AG04450 (cell line): ENCODE measurements around the gene BAX. TPM values are rescaled to one million over a fixed set of nuclear protein-coding genes. Genes with fewer than 3 reads are reported as not detected.

Source experiments
- CTCF ChIA-PET: fragments of 300-600, 350-600 bp; formaldehyde crosslinking; extraction: SDS; loops from one replicate; lab custom pipeline; 2022; ENCODE audit warnings: antibody characterized with exemption, inconsistent platforms; lab: Charles Lee
- POLR2A ChIA-PET: fragments of 350-600 bp; formaldehyde crosslinking; extraction: SDS; loops from one replicate; lab custom pipeline; 2021; ENCODE audit warnings: antibody characterized with exemption, inconsistent platforms; lab: Yijun Ruan, JAX
- DNase-seq: peaks from one replicate; pipeline ENCODE4 v3.0.0-alpha.2; 2011; ENCODE audit warnings: low read depth, low spot score
- H3K27ac ChIP-seq: one replicate; pipeline ENCODE4 v1.5.1; 2012; ENCODE audit warnings: low read depth, low read length, control low read depth
- H3K27me3 ChIP-seq: one replicate; pipeline ENCODE4 v1.6.0; 2012; ENCODE audit warnings: low read length; ENCODE audit not compliant: control insufficient read depth, insufficient read depth
- H3K4me3 ChIP-seq: 2 replicates; pipeline ENCODE4 v1.5.1; 2011; ENCODE audit warnings: mild to moderate bottlenecking, low read depth, low read length, control low read depth
- H3K9me3 ChIP-seq: 2 replicates; pipeline ENCODE4 v1.5.1; 2012; ENCODE audit warnings: low read length; ENCODE audit not compliant: control insufficient read depth, insufficient read depth
- CTCF ChIP-seq: IDR thresholded peaks from 2 replicates; pipeline ENCODE4 v1.5.1; 2011; ENCODE audit warnings: low read depth, low read length, control low read depth, inconsistent platforms
- polyA plus RNA-seq: library from polyadenylated mRNA; depleted of rRNA; stranded (reverse); fragments of >200 nt; gene quantifications from 2 replicates; pipeline ENCODE4 v1.2.3, GENCODE V29; 2011; rRNA removed
- small RNA-seq: library from RNA; depleted of rRNA; stranded (forward); fragments of <200 nt; gene quantifications from one replicate; pipeline ENCODE3, GENCODE V24; 2012; ENCODE audit warnings: low read depth; ENCODE audit not compliant: insufficient read length

BAX gene
- polyA plus RNA-seq, 1 experiment: 110 TPM

GRCh38 chr19:49006905-49007304, 52.2 kb downstream of the BAX start:
- H3K9me3 ChIP-seq: no peaks in the 10 kb centered on the region; the same call in 1 of the 2 replicates
- ChIA-PET CTCF (no interaction called here), POLR2A (interaction anchor here (1.0 kb wide), 1 partner anchor 15 kb away, joined by 4 read pairs; no protein-coding TSS in a partner anchor)
- no peak overlapping the region for H3K27ac ChIP-seq
- no peaks in the 10 kb centered on the region for H3K27me3 ChIP-seq
- H3K4me3 ChIP-seq: no peak overlapping the region
- DNase-seq: no peak
- TF ChIP-seq CTCF: no peak

GRCh38 chr19:49009828-49010227, 55.2 kb downstream of the BAX start:
- CTCF ChIA-PET: interaction anchor here (1.0 to 2.9 kb wide), 4 partner anchors 10 to 137 kb away, joined by 3 to 30 read pairs (median 10); partner anchors contain the start of genes GYS1 and RUVBL2
- Histone ChIP-seq H3K27ac (no peak overlapping the region), H3K4me3 (no peak overlapping the region), H3K9me3 (no peaks in the 10 kb centered on the region; the same call in 1 of the 2 replicates), H3K27me3 (no peaks in the 10 kb centered on the region)
- TF ChIP-seq CTCF: no peak
- POLR2A ChIA-PET: no interaction called here
- DNase-seq: no peak

GRCh38 chr19:49010453-49010852, 55.8 kb downstream of the BAX start:
- H3K27ac ChIP-seq: no peak overlapping the region
- H3K9me3 ChIP-seq: no peaks in the 10 kb centered on the region; the same call in 1 of the 2 replicates
- no peaks in the 10 kb centered on the region for H3K27me3 ChIP-seq
- ChIA-PET POLR2A (no interaction called here), CTCF (interaction anchor here (1.2 to 2.2 kb wide), 2 partner anchors 11 to 17 kb away, joined by 4 to 14 read pairs; partner anchors contain the start of genes GYS1 and RUVBL2)
- no peak for TF ChIP-seq CTCF
- DNase-seq: no peak
- H3K4me3 ChIP-seq: no peak overlapping the region

GRCh38 chr19:49011194-49011593, 56.5 kb downstream of the BAX start:
- no peak for DNase-seq

More at GRCh38 chr19:49011194-49011593, 56.5 kb downstream of the BAX start:
- H3K9me3 ChIP-seq: no peaks in the 10 kb centered on the region; the same call in 1 of the 2 replicates
- no peak overlapping the region for H3K4me3 ChIP-seq
- H3K27me3 ChIP-seq: no peaks in the 10 kb centered on the region
- ChIA-PET POLR2A (no interaction called here), CTCF (interaction anchor here (1.2 kb wide), 1 partner anchor 11 kb away, joined by 4 read pairs; no protein-coding TSS in a partner anchor)
- no peak overlapping the region for H3K27ac ChIP-seq
- no peak for TF ChIP-seq CTCF

Small RNA genes within 50 kb of the gene (small RNA-seq; reads per million reads assigned to genes)
- gene AC026803.1 (not detected), gene MIR6798 (not detected)

Other genes with a start within 250 kb of the BAX start
- 0.58 and 0.68 TPM in 2 replicates for gene MAMSTR, start 235.2 kb upstream of the BAX start, polyA plus RNA-seq
- gene RASIP1, start 214.3 kb upstream of the BAX start, polyA plus RNA-seq: 0.32 and 0.61 TPM in 2 replicates
- gene IZUMO1, start 208.0 kb upstream of the BAX start, polyA plus RNA-seq: not detected in 2 replicates
- 0.02 and 0.07 TPM in 2 replicates for gene FUT1, start 202.2 kb upstream of the BAX start, polyA plus RNA-seq
- gene FGF21, start 199.4 kb upstream of the BAX start, polyA plus RNA-seq: not detected in 2 replicates
- gene BCAT2, start 143.8 kb upstream of the BAX start, polyA plus RNA-seq: 23.3 and 31.8 TPM in 2 replicates
- gene HSD17B14, start 118.4 kb upstream of the BAX start, polyA plus RNA-seq: 2.3 and 3.6 TPM in 2 replicates
- 7.1 and 11.9 TPM in 2 replicates for gene PLEKHA4, start 86.3 kb upstream of the BAX start, polyA plus RNA-seq
- gene PPP1R15A, start 82.5 kb upstream of the BAX start, polyA plus RNA-seq: 36.5 and 37.2 TPM in 2 replicates
- gene TULP2, start 56.1 kb upstream of the BAX start, polyA plus RNA-seq: 0.20 and 0.25 TPM in 2 replicates
- gene NUCB1, start 54.6 kb upstream of the BAX start, polyA plus RNA-seq: 123 and 130 TPM in 2 replicates
- 0.48 and 0.61 TPM in 2 replicates for gene DHDH, start 21.2 kb upstream of the BAX start, polyA plus RNA-seq
- 3,644 and 5,326 TPM in 2 replicates for gene FTL, start 10.4 kb downstream of the BAX start, polyA plus RNA-seq
- 19.5 and 24.1 TPM in 2 replicates for gene GYS1, start 38.4 kb downstream of the BAX start, polyA plus RNA-seq
- gene RUVBL2, start 39.0 kb downstream of the BAX start, polyA plus RNA-seq: 107 and 131 TPM in 2 replicates
- 0.31 TPM in 1 of 2 replicates, not detected in the other for gene LHB, start 62.2 kb downstream of the BAX start, polyA plus RNA-seq
- not detected in 2 replicates for gene CGB3, start 69.5 kb downstream of the BAX start, polyA plus RNA-seq
- gene CGB2, start 77.0 kb downstream of the BAX start, polyA plus RNA-seq: not detected in 2 replicates
- gene CGB1, start 82.0 kb downstream of the BAX start, polyA plus RNA-seq: not detected in 2 replicates
- not detected in 2 replicates for gene CGB5, start 89.0 kb downstream of the BAX start, polyA plus RNA-seq
- not detected in 2 replicates for gene CGB8, start 94.2 kb downstream of the BAX start, polyA plus RNA-seq
- 0.42 and 0.87 TPM in 2 replicates for gene CGB7, start 102.9 kb downstream of the BAX start, polyA plus RNA-seq
- gene NTF4, start 109.9 kb downstream of the BAX start, polyA plus RNA-seq: 0.09 and 0.30 TPM in 2 replicates
- gene KCNA7, start 117.8 kb downstream of the BAX start, polyA plus RNA-seq: not detected in 2 replicates
- gene SNRNP70, start 130.6 kb downstream of the BAX start, polyA plus RNA-seq: 117 and 149 TPM in 2 replicates
- 4.2 and 4.9 TPM in 2 replicates for gene LIN7B, start 159.5 kb downstream of the BAX start, polyA plus RNA-seq
- gene C19orf73, start 164.3 kb downstream of the BAX start, polyA plus RNA-seq: 0.36 and 0.50 TPM in 2 replicates
- 0.52 and 0.63 TPM in 2 replicates for gene PPFIA3, start 164.7 kb downstream of the BAX start, polyA plus RNA-seq
- 0.06 TPM in 1 of 2 replicates, not detected in the other for gene HRC, start 200.5 kb downstream of the BAX start, polyA plus RNA-seq
- gene TRPM4, start 202.9 kb downstream of the BAX start, polyA plus RNA-seq: 4.3 and 6.3 TPM in 2 replicates